ENCODE data around the gene DUSP1.

GRCh38 chr5:172744123-172745104 lies 26.6 kb downstream of the DUSP1 start:
- TF ChIP-seq CTCF (IDR thresholded peaks at IDR 0.05; ENCODE audit: insufficient read depth, low read length, poor library complexity, severe bottlenecking) (no peak), EZH2phosphoT487 (conservative IDR thresholded peaks at IDR 0.05; ENCODE audit: low read length) (no peak)

All from SU-DHL-6 (cell line).